CD8-positive, alpha-beta memory T cell (primary cell): ENCODE results near the gene KLHL13. TPM values are rescaled to one million over a fixed set of nuclear protein-coding genes. Genes with fewer than 3 reads are reported as not detected.
"Not testable (repeated sequence)": the region's sequence is repeated elsewhere in the genome, so short reads cannot be mapped to it uniquely, and the experiment has no call there.

Source experiments
- CTCF ChIA-PET: fragments of 350-600 bp; sonication (Branson Sonifier 250); formaldehyde crosslinking; loops from one replicate; lab custom pipeline; 2021; ENCODE audit warnings: antibody characterized with exemption; lab: Charles Lee
- POLR2A ChIA-PET: fragments of 350-600 bp; sonication (Branson Sonifier 250); formaldehyde crosslinking; loops from one replicate; lab custom pipeline; 2021; ENCODE audit warnings: antibody characterized with exemption; lab: Charles Lee
- DNase-seq, 5 donors: peaks; one replicate each; pipeline versions ENCODE4 v3.0.0 to v3.0.0-alpha.2; 2020 to 2022; ENCODE audit warnings: mixed read lengths in 1 of 5
- H3K27ac ChIP-seq: one replicate; pipeline ENCODE4 v1.7.0; 2013; ENCODE audit warnings: low read depth, mild to moderate bottlenecking, low read length, moderate library complexity
- H3K27me3 ChIP-seq: 2 replicates; pipeline ENCODE4 v1.7.0; 2013; ENCODE audit warnings: low read length, mild to moderate bottlenecking; ENCODE audit not compliant: insufficient read depth, poor library complexity, severe bottlenecking
- H3K36me3 ChIP-seq: 2 replicates; pipeline ENCODE4 v1.7.0; 2013; ENCODE audit warnings: mild to moderate bottlenecking, low read length, moderate library complexity; ENCODE audit not compliant: insufficient read depth
- H3K4me1 ChIP-seq: 2 replicates; pipeline ENCODE4 v1.7.0; 2013; ENCODE audit warnings: mild to moderate bottlenecking, low read length, moderate library complexity; ENCODE audit not compliant: insufficient read depth
- H3K4me3 ChIP-seq: 2 replicates; pipeline ENCODE4 v1.7.0; 2013; ENCODE audit warnings: mild to moderate bottlenecking, low read length
- H3K9me3 ChIP-seq: 2 replicates; pipeline ENCODE4 v1.7.0; 2013; ENCODE audit warnings: mild to moderate bottlenecking, low read length
- H3K27ac Mint-ChIP-seq, 8 donors: one replicate each; pipeline ENCODE4 v1.8.0; 2020 to 2021; ENCODE audit warnings: mixed read lengths in 8 of 8, mild to moderate bottlenecking in 6 of 8, inconsistent platforms in 3 of 8, moderate library complexity in 3 of 8
- H3K27me3 Mint-ChIP-seq, 2 donors: one replicate each; pipeline ENCODE4 v1.8.0; 2020 to 2021; ENCODE audit warnings: mixed read lengths in 2 of 2, mild to moderate bottlenecking in 1 of 2, moderate library complexity in 1 of 2
- H3K36me3 Mint-ChIP-seq, 3 donors: one replicate each; pipeline ENCODE4 v1.8.0; 2020 to 2021; ENCODE audit warnings: mixed read lengths in 3 of 3, inconsistent platforms in 1 of 3, mild to moderate bottlenecking in 1 of 3
- H3K4me1 Mint-ChIP-seq, 3 donors: one replicate each; pipeline ENCODE4 v1.8.0; 2020 to 2021; ENCODE audit warnings: mixed read lengths in 3 of 3, inconsistent platforms in 1 of 3, mild to moderate bottlenecking in 1 of 3
- H3K4me3 Mint-ChIP-seq, 7 donors: one replicate each; pipeline ENCODE4 v1.8.0; 2020 to 2021; ENCODE audit warnings: mixed read lengths in 7 of 7, mild to moderate bottlenecking in 6 of 7, moderate library complexity in 4 of 7, inconsistent platforms in 2 of 7
- H3K9me3 Mint-ChIP-seq, 5 donors: one replicate each; pipeline ENCODE4 v1.8.0; 2020 to 2022; ENCODE audit warnings: mixed read lengths in 5 of 5, mild to moderate bottlenecking in 3 of 5, moderate library complexity in 2 of 5, inconsistent platforms in 1 of 5
- polyA plus RNA-seq: library from polyadenylated mRNA; unstranded; fragments of 300-500 nt; fragmentation: Illumina TruSeq; gene quantifications from one replicate; pipeline ENCODE4 v1.2.3, GENCODE V29; 2021
- total RNA-seq, 2 experiments: library from RNA; stranded (reverse); gene quantifications; one replicate each; pipeline ENCODE4 v1.2.3, GENCODE V29; 2021

KLHL13 gene
- total and polyA plus RNA-seq, 3 experiments from 2014 or later: 0.11 to 0.24 (median 0.20) TPM

GRCh38 chrX:118147771-118148170, 31.2 kb upstream of the KLHL13 start:
- POLR2A ChIA-PET, H3K27me3 ChIP-seq: not testable (repeated sequence)

GRCh38 chrX:118143578-118143977, 27.0 kb upstream of the KLHL13 start:
- Mint-ChIP-seq H3K36me3 (no peaks in the 10 kb centered on the region), H3K4me1 (no peaks in the 10 kb centered on the region), H3K9me3 (peaks cover 0 to 5% (median 0%) of the 10 kb centered on the region in 5 donors), H3K4me3 (no peak overlapping the region), H3K27me3 (peaks cover 0 to 1% of the 10 kb centered on the region in 2 donors), H3K27ac (no peak overlapping the region)
- Histone ChIP-seq H3K4me3 (no peak overlapping the region), H3K27me3 (no peaks in the 10 kb centered on the region), H3K4me1 (no peaks in the 10 kb centered on the region), H3K9me3 (no peaks in the 10 kb centered on the region), H3K27ac (no peak overlapping the region), H3K36me3 (no peaks in the 10 kb centered on the region)
- CTCF ChIA-PET: no interaction called here
- no peak for DNase-seq
- POLR2A ChIA-PET: no interaction called here

More at GRCh38 chrX:118147771-118148170, 31.2 kb upstream of the KLHL13 start:
- H3K36me3 ChIP-seq, CTCF ChIA-PET, H3K27ac ChIP-seq, DNase-seq, H3K4me1 Mint-ChIP-seq, H3K36me3 Mint-ChIP-seq, H3K9me3 ChIP-seq, H3K27ac Mint-ChIP-seq, H3K4me1 ChIP-seq, H3K9me3 Mint-ChIP-seq, H3K4me3 ChIP-seq, H3K27me3 Mint-ChIP-seq, H3K4me3 Mint-ChIP-seq: not testable (repeated sequence)

- Histone ChIP-seq H3K9me3 (no peaks in the 10 kb centered on the region), H3K4me1 (no peaks in the 10 kb centered on the region), H3K27ac (no peak overlapping the region), H3K4me3 (no peak overlapping the region), H3K36me3 (no peaks in the 10 kb centered on the region), H3K27me3 (no peaks in the 10 kb centered on the region)
- peaks cover 0 to 3% of the 10 kb centered on the region in 2 donors for H3K27me3 Mint-ChIP-seq
- H3K4me1 Mint-ChIP-seq: no peaks in the 10 kb centered on the region
- H3K36me3 Mint-ChIP-seq: no peaks in the 10 kb centered on the region
- peaks cover 0 to 2% (median 0%) of the 10 kb centered on the region in 5 donors for H3K9me3 Mint-ChIP-seq
- no peak for DNase-seq
- H3K27ac Mint-ChIP-seq: no peak overlapping the region
- ChIA-PET CTCF (no interaction called here), POLR2A (no interaction called here)
- no peak overlapping the region for H3K4me3 Mint-ChIP-seq
These were observed 14.7 kb upstream of the KLHL13 start for GRCh38 chrX:118131336-118131735.

- Histone ChIP-seq H3K9me3 (no peaks in the 10 kb centered on the region), H3K4me1 (no peaks in the 10 kb centered on the region), H3K36me3 (no peaks in the 10 kb centered on the region), H3K4me3 (no peak overlapping the region), H3K27ac (no peak overlapping the region), H3K27me3 (no peaks in the 10 kb centered on the region)
- H3K9me3 Mint-ChIP-seq: peaks cover 0 to 2% (median 0%) of the 10 kb centered on the region in 5 donors
- no peaks in the 10 kb centered on the region for H3K4me1 Mint-ChIP-seq
- peaks cover 0 to 3% of the 10 kb centered on the region in 2 donors for H3K27me3 Mint-ChIP-seq
- DNase-seq: no peak
- H3K4me3 Mint-ChIP-seq: no peak overlapping the region
- H3K36me3 Mint-ChIP-seq: no peaks in the 10 kb centered on the region
- no peak overlapping the region for H3K27ac Mint-ChIP-seq
- ChIA-PET POLR2A (no interaction called here), CTCF (no interaction called here)
These were observed 13.1 kb upstream of the KLHL13 start for GRCh38 chrX:118129681-118130080.

GRCh38 chrX:118128724-118129123, 12.1 kb upstream of the KLHL13 start:
- no peak overlapping the region for H3K27ac Mint-ChIP-seq
- CTCF ChIA-PET: no interaction called here
- no peaks in the 10 kb centered on the region for H3K36me3 ChIP-seq

GRCh38 chrX:118126286-118126685, 9.7 kb upstream of the KLHL13 start:
- Mint-ChIP-seq H3K4me3 (no peak overlapping the region), H3K4me1 (no peaks in the 10 kb centered on the region), H3K27me3 (peaks cover 0 to 2% of the 10 kb centered on the region in 2 donors), H3K27ac (no peak overlapping the region), H3K36me3 (no peaks in the 10 kb centered on the region), H3K9me3 (peaks cover 0 to 2% (median 0%) of the 10 kb centered on the region in 5 donors)
- H3K27ac ChIP-seq: no peak overlapping the region
- H3K9me3 ChIP-seq: no peaks in the 10 kb centered on the region
- DNase-seq: no peak
- H3K4me1 ChIP-seq: no peaks in the 10 kb centered on the region
- H3K36me3 ChIP-seq: no peaks in the 10 kb centered on the region
- ChIA-PET CTCF (no interaction called here), POLR2A (no interaction called here)
- no peaks in the 10 kb centered on the region for H3K27me3 ChIP-seq
- H3K4me3 ChIP-seq: no peak overlapping the region

More at GRCh38 chrX:118128724-118129123, 12.1 kb upstream of the KLHL13 start:
- POLR2A ChIA-PET: no interaction called here
- Histone ChIP-seq H3K9me3 (no peaks in the 10 kb centered on the region), H3K27ac (no peak overlapping the region), H3K27me3 (no peaks in the 10 kb centered on the region), H3K4me3 (no peak overlapping the region), H3K4me1 (no peaks in the 10 kb centered on the region)
- no peak overlapping the region for H3K4me3 Mint-ChIP-seq
- no peaks in the 10 kb centered on the region for H3K36me3 Mint-ChIP-seq
- no peaks in the 10 kb centered on the region for H3K4me1 Mint-ChIP-seq
- no peak for DNase-seq
- H3K27me3 Mint-ChIP-seq: peaks cover 0 to 2% of the 10 kb centered on the region in 2 donors
- peaks cover 0 to 2% (median 0%) of the 10 kb centered on the region in 5 donors for H3K9me3 Mint-ChIP-seq

- H3K27ac Mint-ChIP-seq, CTCF ChIA-PET, H3K4me3 Mint-ChIP-seq, H3K27me3 ChIP-seq, H3K4me3 ChIP-seq, H3K36me3 Mint-ChIP-seq, H3K9me3 Mint-ChIP-seq, H3K4me1 Mint-ChIP-seq, DNase-seq, H3K9me3 ChIP-seq, H3K27ac ChIP-seq, H3K36me3 ChIP-seq, POLR2A ChIA-PET, H3K27me3 Mint-ChIP-seq, H3K4me1 ChIP-seq: not testable (repeated sequence)
These were observed 7.6 kb upstream of the KLHL13 start for GRCh38 chrX:118124243-118124642.

GRCh38 chrX:118117741-118118140, 1.1 kb upstream of the KLHL13 start:
- CTCF ChIA-PET: no interaction called here
- DNase-seq: no peak

More at GRCh38 chrX:118117741-118118140, 1.1 kb upstream of the KLHL13 start:
- Histone ChIP-seq H3K4me1 (no peaks in the 10 kb centered on the region), H3K4me3 (no peak overlapping the region), H3K27me3 (no peaks in the 10 kb centered on the region), H3K9me3 (no peaks in the 10 kb centered on the region), H3K36me3 (no peaks in the 10 kb centered on the region), H3K27ac (no peak overlapping the region)
- Mint-ChIP-seq H3K4me3 (no peak overlapping the region), H3K36me3 (no peaks in the 10 kb centered on the region), H3K27ac (no peak overlapping the region), H3K27me3 (peaks cover 17 to 31% of the 10 kb centered on the region in 2 donors), H3K9me3 (peaks cover 0 to 2% (median 1%) of the 10 kb centered on the region in 5 donors), H3K4me1 (peaks cover 0 to 9% (median 6%) of the 10 kb centered on the region in 3 donors)
- POLR2A ChIA-PET: no interaction called here
